HG02840 (cell line): ENCODE results near the gene TMEM119.

ENCODE experiments used
- ATAC-seq: cut with Tn5 transposase; IDR thresholded peaks from one replicate; pipeline ENCODE4 v1.9.1; 2021; ENCODE audit warnings: mild to moderate bottlenecking, moderate library complexity, moderate number of reproducible peaks; ENCODE audit not compliant: unreplicated experiment, low FRiP score

TMEM119 gene, protein sequence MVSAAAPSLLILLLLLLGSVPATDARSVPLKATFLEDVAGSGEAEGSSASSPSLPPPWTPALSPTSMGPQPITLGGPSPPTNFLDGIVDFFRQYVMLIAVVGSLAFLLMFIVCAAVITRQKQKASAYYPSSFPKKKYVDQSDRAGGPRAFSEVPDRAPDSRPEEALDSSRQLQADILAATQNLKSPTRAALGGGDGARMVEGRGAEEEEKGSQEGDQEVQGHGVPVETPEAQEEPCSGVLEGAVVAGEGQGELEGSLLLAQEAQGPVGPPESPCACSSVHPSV

DNA sequence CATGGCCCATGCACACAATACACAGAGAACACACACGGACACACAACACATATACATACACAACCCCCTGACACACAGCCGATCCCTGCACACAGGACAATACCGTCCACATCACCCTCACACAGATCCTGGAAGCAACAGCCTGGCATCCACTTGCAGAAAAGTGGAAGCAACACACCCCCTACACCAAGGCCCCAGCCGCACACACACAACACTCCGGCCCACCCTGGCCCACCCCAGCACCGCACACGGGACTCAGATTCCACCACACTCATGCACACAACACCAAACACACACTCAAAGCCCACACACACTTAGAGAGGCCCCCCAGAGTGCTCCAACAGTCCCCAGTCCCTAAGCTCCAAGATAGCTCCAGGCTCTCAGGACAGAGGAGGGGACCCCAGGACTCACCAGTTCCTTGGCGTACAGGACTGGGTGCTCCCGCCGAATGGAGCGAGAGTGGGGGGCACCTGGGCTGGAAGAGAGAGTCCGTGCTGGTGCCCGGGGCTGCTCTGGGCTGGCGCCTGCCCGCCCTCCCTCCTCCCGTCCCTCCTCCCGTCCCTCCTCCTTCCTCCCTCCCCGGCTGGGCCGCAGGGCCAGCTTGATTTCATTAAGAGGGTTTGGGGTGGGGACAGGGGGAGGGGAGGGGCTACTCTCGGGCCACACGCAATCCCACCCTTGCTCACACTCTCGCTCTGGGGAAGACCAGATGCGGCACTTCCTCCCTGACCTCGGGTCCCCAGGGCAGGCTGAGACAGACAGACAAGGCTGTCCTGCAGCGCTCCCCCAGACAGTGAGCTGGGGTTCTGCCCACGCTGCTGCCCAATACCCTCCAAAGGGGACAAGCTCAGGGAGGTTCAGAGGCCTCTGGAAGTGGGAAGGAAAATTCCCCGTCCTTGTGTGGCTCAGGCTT lies at the start of gene TMEM119:
Gene TMEM119 (minus strand): TSS at position 526 of the 913 bp plus-strand sequence. CDS start 5,701 bp downstream, outside the sequence.
- no peak for ATAC-seq

DNA sequence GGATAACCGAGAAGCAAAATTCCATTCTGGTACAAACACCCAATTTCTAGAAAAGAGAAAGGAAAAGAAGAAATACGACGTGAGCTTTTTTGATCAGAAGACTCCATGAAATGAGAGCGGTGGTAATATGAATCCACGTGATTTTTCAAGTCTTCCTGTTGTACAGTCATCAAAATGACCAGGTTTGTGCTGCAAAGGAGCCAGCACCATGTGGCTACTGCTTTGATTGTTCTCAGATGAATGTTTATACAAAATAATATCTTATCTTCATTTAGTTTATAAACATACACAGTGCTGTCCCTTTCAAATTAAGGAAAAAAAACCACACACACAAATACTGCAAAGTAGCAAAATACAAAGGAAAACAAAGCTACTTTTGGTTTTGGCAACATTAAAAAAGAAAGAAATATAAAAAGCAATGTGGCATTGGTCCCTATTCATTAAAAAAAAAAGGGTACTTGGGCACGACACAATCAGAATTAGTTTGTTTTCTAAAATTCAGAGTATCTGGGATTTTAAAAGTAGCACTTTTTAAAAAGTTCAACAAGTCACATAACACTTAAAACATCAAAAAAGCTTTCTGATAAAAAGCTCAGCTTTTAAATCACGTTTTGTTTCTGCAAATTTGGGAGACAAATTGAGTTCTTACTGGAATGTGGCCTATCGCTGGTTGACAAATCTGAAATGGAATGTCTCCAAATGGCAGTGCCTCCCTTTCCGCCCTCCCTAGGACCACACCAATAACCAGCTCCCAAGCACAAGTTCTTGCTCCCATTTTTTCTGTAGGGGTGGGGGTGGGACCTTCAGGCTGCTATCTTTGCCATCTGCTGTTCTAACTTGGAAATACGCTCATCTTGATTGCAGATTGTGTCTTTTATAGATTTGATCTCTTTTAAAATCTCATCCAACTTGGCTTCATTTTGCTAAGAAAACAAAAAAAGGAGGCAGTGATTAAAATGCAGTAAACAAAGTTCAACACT lies 49.0 kb upstream of the TMEM119 start:
- no peak for ATAC-seq

DNA sequence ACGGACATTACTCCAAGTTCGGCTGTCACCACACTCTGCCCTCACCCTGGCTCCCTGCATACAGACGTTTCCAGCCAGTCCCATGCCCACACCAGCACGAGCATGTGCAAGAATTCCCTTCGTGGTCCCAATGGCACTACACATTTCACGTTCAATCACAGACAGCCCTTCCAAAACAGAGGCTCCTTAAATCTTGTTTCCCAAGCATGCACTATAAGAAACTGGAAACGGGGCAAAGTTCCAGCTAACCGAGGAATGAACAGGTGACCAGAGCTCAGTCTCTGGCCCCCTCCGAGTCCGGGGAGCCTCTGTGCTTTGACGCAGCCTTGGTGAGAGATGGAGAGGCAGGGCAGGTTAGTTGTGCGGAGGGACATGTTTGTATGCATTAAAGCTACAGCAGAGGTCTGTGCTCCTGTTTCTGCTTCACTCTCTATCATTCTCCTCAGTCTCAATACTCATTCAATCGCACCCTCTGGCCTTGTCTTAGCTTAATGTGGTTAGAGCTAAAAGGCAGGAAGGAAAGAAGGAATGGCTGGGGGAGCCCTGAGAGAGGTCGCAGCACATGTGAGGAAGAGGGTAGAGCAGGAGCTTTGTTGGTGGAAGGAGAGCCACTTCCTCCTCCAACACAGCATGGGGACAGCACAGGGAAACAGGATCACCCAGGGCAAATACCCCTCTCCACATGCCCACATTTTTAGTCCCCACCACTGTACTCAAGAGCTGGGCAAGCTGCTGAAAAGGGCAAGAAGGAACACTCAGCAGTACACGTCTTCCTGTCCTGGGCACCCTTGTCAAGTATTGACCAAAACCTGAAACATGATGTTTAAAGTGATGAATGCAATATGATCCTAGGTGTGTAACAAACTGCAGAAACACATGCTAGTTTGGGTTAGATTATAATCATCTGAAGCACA lies 48.1 kb upstream of the TMEM119 start:
- no peak for ATAC-seq

DNA sequence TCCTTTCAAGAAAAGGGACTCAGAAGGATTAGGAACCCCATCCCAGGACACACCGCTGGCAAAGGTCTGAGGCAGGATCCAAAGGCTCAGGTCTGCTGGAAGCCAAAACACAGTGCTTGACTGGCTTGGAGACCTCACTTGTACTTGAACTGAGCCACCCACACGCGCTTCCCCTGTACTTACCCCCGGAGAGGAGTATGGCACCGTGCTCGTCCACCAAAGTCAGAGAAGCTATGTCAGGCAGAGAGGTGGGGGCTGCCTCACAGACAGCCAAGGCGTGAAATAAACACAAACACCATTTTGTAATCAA lies 46.9 kb upstream of the TMEM119 start:
- no peak for ATAC-seq

DNA sequence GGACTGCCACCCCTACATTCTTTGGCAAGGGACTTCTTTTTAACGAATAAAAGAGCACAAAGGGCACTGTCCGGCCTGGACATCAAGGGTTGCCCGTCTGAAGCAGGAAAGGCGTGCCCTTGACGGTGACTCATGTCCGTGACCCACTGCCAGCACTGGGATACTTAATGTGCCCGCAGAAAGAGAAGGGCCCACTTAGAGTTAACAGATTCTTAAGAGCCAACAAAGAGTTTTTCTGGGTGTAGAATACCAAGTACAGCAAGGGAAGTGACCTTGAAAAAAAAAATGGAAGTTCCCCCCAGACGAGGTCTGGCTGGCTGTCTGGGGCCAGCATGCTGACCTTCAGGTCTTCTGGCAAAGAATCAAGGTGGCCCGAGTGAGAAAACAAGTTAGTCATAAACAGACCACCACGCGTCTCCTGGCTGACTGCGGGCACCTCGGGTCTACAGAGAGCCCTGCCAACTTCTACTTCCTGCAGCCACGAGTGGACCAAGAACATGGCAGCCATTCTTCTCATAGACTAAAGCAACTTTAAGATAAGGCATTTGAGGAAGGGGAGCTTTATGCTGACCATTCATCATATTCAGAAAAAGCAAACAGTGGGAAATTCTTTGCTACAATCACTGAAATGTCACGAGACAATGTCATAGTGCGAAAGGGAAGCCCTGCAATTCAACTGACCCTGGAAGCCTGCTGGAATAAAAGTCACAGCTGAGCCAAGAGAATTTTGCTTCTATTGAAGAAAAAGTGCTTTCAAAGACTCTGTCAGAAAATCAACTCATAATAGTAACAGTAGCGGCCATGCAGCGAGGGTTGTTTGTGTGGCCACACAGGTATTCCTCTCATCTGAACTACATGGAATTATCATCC lies 46.3 kb upstream of the TMEM119 start:
- ATAC-seq, result no peak

DNA sequence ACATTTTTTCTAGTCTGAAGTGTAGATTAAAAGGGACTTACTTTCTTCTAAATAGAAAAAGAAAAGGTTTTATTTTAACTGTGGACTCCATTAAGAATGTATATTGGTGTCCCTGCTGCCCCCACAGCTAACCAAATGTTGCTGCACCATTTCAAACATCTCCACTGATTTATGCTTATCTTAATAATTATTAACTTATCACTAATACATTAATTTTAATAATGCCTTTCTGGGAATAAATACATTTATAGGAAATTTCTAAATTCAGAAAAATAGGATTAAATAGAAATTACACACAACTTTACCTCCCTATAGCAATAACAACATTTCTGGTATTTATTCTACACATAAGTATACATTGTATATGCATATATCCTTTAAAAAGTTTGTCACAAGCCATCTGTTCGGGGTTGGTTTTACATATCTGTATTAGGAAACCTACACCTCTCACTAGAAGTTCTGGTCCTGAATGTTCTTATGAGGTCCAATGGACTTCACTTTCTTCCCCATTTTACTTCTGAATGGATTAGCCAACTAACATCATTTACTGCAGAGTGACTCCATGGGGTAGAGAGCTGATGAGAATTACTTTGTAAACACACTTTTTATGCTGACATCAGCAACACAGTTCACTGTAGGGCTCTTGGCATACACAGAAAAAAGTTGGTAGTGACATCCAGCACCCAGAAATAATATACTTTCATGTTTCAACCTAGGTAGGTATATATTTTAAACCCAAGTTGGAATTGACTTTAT lies 45.2 kb upstream of the TMEM119 start:
- no peak for ATAC-seq

DNA sequence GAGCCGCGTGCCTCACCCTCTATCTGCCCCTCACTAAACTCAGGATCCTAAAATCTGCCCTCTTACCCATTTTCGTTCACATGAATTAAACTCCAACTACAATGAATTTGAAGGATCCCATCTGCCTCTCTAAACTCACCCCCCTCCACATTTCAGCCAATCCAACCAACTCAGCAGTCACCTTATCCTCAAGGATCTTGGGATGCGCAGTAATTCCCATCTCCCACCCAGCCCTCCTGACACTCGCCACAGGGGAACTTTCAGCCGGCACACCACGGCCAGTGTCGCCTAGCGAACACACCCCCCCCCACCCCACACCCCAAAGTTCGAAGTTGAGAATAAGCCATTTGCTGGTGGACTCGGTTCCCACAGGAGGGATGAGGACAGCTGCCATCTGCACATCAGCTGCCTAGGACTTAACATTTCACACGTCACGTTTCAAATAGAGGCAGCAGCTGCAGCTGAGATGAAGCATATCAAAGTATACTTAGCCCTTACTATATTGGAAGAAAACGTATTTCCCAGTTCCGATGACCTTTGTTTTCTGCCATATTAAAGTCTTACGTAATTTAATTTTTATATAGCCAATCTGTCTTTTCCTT lies 44.5 kb upstream of the TMEM119 start:
- ATAC-seq, result no peak

DNA sequence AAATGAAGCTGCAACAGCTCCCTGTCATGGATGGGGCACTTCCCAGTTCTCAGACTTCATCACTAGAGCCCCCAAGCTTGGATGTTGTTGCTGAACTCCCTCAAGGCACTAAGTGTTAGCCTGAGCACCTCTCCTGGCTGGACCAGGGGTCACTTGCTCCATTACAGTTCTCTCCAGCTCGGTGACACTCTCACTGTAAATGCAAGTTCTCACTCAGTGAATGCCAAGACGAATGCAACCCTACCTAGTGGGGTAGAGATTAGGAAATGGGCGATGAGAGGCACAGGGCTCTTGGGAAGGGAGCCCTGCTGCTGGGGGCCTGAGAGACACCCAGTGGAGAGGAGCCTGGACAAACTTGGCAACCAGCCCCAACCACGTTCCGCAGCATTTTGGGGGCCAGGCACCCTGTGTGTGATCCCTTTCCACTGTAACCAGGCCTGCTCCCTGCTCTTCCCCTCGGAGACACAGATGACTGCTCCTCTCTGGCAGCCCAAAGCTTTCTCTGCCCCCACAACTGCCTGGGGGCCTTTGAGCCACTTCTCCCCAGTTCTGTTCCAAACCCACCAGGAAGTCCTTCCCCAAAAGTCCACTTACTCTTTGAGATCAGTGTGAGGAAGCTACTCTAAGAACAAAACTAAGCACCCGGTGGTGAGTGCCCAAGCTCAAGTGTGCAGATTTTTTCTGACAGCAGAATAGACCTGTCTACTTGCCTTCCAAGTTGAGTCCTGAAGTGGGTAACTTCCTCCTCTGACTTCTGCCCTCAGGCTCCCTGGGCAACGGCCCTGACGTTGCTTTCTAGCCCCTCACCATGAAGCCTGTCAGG lies 43.8 kb upstream of the TMEM119 start:
- no peak for ATAC-seq

DNA sequence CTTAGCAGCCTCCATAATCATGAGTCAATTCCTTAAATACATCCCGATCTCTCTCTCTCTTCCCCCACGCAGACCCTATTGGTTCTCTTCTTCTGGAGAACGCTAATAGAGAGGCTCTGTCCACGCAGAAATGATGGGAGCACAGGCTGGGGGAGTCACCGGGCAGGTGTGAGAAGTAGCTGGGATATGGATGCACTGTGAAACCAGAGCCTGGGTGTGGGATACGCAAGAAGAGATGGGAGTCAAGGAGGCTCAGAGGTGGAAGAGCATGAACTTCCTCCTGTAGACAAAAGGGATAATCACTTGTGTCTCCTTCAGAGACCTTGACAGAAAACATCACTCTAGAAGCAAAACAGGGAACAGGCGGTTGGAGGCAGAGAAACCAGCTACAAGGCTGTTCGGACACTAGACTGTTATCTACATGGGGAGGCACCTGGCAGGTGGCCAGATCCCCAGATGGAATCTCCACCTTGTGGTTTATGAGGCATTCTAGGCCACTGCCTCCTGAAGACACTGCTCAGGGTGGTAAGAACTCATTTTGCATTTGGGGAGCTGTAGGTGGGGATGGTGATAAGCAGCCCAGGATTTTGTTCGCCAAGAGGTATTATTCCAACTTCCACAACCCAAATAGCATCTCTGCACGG lies 43.0 kb upstream of the TMEM119 start:
- no peak for ATAC-seq

DNA sequence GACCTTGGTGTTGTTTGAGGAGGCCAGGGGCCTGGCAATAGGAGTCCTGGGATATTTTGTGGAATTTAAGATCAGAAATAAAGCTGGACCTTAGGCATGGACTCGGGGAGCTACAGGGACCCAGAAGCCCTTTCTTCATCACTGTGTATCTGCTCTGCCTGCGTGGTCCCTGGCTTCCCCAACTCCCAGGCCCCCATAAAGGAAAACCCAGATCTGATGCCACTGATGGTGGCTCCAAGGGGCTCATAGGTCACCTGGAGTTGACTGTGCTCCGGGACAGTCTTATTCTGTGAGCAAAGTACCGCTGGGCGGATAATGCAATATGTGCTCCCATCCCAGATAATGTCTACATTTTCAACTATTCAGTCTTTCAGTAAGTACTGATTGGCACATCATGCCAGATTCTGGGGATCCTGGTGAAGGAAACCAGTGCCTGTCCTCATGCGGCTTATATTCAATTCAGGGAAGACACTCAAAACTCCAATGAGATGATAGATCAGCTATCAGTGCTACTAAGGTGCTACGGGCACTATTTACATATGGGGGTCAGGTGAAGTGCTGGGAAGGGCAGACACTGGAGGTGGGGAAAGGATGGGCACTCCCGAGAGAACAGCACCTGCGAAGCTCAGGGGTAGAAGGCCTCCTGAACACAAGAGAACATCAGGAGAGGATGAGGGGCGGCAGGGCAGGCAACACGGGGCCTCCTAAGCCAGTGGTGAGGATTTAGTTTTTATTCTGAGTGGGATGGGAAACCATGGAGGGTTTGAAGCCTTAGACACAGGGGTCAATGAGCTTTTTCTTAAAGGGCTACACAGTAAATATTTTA lies 41.3 kb upstream of the TMEM119 start:
- no peak for ATAC-seq

DNA sequence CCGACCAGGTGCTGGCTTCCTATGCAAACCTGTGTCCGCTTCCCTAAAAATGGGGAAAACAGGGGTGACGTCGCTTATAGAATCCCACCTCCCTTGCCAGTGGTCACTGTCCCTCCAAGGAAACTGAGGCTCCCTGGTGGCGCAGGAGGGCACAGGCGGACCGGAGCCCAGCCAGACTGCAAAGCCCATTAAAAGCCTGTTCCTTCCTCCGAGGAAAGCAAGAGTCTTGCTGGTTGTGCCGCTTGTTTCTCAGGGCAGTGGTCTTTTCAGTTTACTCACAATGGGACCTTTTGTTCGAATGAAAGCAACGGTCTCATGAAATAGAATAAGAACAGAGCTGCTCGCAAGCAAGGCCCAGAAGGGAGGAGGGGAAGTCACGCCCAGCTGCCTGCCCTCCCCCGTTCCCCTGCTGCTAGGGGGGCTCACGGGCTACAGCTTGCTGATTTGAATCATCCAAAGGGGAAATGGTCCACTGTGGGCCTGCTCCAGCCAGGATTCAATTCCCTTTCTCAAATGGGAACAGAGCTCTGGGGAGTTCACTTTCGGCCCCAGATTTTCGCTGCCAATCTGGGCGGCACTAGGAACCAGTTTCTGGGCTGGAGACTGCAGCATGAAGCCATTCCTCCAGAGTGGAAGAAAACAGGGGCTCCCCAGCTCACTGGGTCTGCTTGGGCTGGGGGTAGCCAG lies 40.4 kb upstream of the TMEM119 start:
- ATAC-seq, result no peak

DNA sequence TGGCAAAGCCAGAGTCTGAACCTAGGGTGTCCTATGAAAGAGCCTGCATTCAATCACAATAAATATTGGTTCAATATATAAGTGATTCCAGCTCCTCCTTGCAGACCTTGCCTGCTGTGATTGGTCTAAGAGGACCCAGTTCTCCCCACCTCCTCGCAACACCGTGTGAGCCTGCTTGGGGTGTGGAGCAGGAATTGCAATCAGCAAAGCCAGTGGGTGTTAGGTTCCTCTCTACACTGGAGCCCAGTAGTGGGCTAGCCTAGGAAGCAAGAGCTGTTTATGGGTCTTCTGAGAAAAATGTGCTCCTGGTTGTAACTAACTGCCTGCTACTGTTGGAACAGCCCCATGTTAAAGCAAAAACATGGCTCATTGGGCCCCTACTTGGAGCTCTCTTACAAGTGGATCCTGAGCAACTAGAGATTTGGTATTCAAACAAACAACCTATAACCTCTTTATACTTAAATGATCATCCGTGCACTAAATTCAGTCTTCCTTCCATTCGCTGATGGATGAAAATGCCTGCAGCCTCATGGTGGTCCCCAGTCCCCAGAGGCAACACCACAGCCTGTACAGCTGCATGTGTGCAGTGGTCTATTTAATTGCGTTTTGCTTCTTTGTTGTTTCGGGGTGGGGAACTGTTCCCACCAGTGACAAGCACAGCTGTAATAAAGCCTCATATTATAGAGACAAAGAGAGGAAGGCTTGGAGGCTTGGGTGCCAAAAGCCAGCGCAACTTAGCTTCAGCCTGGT lies 39.5 kb upstream of the TMEM119 start:
- no peak for ATAC-seq

DNA sequence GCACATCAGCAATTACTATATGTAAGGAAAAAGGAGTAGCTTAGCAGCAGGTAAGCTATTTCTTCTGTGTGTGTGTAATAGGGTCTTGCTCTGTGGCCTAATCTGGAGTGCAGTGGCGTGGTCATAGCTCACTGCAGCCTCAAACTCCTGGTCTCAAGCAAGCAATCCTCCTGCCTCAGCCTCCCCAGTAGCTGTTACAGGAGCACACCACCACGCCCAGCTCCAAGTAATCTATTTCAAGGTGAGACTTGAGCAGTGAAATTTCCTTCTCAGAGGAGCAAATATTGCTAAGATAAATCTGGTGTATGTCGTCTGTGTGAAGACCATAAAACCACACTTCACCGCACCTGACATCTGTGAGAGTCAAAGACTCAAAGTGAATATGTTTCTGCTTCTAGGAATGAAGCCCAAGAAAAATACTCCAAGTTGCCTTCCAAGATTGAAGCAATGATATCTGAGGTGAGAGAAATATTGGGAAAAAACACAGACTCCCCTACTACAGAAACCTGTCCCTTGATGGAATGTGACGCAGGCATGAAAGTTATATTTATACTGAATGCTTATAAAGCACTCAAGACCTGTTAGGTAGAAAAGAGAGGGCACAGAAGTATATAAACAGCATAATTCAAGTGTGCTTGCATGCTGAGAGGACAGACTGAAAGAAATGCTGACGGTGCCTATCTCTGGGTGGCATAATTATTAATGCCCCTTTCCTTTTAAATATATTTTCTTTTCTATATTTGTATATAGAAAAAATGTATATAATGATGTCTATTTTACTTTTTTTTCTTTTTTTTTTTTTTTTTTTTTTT lies 38.3 kb upstream of the TMEM119 start:
- no peak for ATAC-seq
